Hematopoietic multipotent progenitor cell treated with erythropoietin and hydrocortisone succinate and interleukin-3 and kit ligand, for 17 days (in vitro differentiated cells): ENCODE results near the gene MICAL3.
"Not testable (repeated sequence)": the region's sequence is repeated elsewhere in the genome, so short reads cannot be mapped to it uniquely, and the experiment has no call there.

Experiments
- DNase-seq: peaks from one replicate; pipeline ENCODE4 v3.0.0-alpha.2; 2015; ENCODE audit warnings: low spot score

The MICAL3 gene

DNA sequence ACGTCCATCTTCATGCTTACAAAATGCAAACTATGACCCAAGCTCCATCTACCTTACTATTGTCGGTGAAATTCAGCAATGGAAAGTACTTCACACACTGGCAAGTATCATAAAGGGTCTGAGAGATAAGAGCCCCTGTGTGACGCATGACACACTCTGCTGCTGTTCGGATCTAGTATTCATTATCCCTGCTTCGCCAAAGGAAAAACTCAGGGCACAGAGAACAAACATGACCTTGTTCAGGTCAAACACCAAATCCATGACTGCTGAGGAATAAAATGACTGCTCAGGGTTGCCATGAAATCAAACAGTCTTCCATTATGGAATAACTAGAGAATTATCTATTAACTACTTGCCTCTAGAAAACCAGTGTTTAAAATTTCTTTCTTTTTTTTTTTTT, 73.0 kb downstream of the MICAL3 start:
- DNase-seq = no peak

DNA sequence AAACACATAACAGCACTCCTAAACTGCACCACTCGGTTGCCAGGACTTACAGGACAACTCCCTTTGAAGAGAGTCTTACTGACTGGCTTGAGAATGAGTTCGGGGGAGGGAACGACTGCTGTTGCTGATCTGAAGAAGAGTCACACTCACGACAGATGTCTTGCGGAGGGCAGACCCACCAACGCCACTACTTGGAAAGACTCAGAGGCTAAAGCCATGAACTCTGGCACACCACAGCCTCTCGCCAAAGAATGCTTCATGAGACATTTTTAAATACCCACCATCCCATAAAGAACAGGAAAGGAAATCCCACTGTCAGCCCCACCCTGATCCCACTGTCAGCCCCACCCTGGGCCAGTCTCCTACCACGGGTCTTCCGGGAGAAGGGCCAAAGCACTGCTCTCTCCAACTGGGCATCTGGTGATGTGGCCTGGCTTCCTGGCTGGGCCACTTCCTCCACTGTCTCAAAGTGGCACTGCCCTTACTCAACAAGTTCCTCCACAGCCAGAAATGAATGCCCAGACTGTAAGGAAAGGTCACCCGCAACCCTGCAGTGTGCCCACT, 73.6 kb downstream of the MICAL3 start:
- DNase-seq = no peak

DNA sequence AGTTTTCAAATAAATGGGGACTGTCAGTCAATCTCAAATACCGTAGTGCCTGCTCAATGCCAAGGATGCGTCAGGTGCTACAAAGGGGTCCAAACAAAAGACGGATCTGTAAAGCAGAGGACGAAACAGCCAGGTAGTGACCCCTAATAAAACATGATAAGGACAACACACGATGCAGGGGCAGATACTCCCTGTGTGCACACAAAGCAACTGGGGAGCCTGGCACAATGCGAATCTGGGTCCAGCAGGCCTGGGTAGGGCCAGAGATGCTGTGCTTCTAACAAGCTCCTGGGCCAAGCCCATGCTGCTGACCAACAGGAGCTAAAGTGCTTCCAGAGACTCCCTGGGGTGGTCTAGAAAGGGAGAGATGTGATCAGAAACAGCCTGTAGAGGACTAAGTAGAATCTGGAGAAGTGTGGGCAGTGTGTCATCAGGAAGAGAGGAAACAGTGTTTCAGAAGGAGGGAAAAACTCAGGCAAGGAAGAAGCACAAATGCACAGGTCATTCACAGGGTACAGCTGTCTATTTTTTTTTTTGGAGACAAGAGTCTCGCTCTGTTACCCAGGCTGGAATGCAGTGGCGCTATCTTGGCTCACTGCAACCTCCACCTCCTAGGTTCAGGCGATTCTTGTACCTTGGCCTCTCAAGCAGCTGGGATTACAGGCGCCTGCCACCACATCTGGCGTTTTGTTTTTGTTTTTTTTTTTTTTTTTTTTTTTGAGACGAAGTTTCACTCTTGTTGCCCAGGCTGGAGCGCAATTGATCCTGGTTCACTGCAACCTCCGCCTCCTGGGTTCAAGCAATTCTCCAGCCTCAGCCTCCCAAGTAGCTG, 74.5 kb downstream of the MICAL3 start:
- no peak for DNase-seq

DNA sequence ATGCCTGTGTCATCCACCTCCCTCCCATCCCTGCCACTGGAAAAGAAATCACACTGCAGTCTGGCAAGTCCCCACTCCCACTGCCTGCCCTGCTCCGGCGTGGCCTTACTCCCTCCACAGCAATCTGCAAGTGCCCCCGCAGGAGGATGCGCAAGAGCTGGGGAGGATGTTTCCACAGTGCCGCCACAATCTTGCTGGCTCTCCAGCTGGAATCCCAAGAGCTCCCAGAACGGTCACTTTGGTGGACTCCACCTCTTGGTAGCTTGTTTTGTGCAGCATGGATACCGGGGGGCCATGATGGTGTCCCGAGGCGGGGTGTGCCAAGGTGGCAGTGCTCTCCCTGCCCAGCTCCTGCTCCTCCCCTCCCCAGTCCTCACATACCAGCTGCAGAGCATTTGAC, 76.3 kb downstream of the MICAL3 start:
- DNase-seq = no peak

DNA sequence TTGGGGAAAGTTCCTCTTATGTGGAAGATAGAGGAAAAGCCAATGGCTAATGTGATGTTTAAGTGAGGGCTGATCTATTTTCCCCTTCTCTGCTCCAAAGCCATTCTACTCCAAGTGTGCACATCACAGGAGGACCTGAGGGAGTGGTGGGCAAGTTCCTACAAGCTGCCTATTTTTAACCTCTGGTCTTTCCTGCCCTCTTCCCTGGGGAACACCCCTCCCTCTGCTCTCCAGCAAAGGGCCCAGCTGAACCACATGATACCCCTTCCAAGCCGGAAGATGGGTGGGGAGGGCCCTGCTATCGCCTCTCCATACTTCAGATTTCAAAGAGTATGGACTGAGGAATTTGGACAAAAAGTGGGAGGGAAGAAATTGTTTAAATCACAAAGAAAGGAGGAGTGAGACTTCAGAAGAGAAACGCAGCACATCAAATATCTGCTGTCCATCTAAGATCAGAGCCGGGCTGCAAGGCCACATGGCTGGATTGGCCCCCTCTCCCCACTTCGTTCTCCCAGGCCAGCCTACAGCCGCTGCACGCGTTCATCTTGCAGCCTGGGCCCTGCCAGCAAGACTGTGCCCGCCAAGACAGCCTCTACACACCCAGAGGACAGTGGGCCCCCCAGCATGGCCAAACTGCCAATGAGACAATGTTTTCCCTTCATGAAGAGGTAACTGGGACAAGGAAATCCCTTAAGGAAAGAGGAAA, 77.5 kb downstream of the MICAL3 start:
- DNase-seq = no peak

DNA sequence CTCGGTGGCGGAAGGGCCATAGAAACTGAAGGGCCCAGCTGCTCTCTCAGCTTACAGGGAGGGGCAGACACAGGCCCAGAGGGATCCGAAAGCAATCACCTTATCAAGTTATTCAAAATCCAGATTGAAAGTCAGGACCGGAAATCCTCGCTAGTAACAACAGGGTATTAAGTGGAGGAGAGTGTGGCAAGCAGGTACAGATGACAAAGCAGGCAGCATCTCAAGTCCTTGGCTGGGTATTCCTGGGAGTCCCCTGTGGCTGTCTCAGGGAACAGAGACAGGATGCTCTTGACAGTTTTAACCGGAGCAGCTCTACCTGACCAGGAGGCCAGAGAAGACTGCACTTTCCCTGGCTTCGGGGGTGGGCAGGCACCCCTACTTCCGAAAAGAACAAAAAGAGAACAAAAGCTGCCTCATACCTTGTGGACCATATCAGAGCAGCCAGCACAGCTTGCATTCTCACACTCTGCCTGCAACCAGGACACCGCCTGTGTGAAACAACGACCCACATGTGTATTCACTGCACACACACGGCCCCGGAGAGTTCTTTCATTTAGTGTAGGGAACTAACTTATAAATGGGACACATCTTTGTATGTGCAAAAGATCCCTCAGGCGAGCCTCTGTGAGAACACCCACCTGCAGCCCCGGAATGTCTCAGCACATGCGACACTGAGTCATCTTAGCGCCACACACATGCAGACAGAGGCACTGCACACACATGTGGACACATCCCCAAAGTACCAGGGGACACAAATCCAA, 78.3 kb downstream of the MICAL3 start:
- no peak for DNase-seq

DNA sequence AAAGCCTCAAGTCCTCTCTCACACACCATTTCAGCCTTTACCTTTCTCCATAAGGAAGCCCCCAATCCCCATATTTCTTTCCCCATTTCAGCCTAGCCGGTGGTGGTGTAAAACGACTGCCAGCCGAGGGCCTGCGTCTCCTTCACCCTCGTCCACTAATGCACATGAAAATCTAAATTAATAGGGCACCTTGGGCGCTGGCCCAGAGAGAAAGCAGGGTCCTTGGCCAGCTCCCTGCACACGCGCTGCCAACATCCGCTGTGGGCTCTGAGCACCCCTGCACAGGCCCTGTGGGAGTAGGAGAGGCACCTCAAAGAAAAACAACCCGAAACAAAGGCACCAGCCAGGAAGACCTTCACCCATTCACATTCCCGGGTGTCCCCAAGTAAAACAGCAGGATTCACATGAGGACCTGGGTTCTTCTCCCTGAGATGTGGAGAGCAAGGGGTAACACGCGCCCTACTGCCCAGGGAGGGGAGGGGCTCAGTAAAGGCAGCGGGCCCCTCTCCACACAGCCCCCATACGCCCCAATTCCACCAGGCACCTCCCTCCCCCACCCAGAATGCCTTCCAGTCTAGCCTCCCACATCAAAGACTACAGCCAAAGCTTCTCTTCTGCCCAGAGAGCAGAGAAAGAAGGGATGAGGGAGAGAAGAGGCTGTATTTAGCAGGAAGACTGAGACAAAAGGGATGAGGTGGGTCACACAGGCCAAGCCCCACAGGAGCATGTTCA, 79.0 kb downstream of the MICAL3 start:
- DNase-seq = no peak

DNA sequence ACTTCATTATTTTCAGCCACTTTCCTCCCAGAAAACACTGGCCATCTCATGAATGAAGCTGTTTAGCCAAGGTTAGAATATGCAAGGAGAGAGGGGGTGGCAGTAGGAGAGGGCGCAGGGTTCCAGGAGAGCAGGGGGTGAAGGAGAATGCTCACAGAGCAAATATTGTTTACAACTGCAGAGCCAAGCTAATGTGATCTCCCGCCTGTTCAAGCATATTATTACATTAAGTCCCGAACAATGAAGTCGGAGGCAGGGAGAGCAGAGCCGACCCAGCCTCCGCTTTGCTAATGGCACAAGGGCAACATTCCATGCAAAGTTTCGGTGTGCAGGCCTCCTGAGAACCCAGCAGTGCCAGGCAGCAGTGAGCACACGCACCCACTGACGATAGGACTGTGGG, 80.1 kb downstream of the MICAL3 start:
- DNase-seq = no peak

DNA sequence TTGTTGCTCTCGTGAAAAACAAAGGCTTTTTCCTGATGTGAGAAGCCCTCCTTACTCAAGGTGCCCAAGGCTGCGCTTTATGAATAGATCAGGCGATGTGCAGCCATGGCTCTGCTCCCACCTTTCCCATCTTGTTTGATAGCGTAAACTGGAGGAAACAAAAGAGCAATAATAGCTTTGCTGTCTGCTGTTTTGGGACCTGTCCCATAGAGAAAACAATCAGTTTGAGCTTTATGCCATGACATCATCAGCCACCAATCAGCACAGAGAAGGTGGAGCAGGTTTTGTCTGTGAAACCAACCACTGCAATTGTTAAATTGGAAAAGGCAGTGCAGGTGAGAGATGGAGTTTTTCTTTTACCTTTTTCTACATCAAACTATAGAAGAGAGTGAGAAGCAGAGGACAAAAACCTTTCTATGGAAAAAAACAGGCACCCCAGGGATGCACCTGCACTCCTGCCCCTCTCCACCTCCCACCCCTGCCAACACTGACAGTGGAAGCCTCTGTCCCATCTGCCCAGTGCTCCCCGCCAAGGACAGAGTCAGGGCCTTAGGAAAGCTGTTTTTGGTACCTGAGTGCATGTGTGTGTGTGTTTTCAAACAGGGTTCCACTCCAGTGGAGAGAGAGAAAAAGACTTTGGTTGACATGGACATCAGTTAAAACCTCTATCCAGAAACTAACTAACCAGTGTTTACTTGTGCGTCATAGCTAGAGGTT, 80.7 kb downstream of the MICAL3 start:
- no peak for DNase-seq

DNA sequence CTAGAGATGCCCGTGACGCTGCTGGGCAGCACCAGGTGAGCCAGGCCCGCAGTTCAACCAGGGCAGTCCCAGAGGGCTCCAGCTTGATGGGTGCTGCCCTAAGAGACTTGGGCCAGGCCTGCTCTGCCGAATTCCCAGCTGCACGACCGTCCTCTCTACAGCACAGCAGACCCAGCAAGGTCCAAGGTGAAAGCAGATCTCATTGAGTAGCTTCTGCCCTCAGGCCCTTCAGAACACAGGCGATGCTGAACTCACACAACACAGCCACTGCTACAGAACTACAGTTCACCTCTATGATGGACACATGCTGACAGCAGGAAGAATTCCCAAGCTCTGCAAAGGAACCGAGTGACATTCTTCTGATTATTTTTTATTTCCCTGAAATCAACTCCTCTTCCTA, 81.6 kb downstream of the MICAL3 start:
- no peak for DNase-seq

DNA sequence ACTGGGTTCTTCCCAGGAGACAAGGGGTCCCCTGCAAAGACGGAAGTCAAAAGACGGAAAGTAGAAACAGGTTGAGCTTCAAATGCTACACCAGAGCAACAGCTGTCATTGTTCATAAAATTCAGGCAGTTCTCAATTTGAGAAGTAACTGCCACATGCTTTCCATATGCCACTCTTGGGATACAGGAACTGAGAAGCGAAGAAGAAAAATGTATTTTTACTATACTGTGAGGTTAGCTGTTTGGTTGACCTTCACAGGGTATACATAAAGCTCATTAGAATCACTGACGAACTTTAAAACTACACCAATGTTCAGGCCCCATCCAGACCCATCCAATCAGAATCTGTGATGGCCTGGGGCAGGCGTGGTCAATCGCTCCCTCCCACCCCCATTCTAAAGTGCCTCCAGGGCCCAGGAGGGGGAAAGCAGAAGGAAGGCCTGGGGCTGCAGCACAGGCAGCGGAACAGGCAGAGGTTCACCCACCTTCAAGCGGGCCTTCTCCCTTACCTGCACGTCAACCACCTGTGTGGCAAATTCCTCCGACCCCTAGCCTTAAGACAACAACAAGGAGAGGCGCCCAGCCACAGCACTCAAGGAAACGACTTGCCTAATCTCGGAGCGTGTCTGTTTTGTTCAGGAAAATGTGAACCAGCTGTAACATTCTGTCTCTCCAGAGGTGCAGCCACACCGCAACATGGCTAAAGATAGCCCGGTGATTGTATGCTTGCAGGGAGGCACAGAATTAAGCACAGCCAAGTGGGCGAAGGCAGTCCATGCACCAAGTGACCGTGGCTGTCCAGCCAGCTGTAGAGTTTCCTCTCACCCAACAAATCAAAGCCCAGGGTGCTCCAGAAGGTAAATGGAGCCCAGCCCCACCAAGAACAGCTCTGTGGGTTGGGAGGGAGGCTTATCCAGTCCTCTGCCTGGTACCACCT, 82.6 kb downstream of the MICAL3 start:
- no peak for DNase-seq

DNA sequence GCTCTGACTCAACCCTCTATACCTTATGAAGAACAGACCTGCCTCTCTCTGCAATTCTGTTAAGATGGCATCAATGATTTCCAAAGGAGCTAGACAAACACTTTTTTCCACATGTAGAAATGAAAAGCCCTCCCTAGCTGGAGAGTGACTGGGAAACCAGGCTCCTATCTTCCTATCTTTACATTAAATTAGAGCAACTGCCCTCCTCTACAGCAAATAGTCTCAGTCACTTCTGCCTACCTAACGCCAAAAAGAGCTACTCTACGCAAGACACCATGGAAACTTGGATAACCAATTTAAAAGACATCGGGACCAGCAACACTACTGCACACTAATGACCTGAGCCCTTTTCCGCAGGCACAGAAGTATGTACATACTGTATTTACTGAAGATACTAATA, 84.8 kb downstream of the MICAL3 start:
- DNase-seq = no peak

DNA sequence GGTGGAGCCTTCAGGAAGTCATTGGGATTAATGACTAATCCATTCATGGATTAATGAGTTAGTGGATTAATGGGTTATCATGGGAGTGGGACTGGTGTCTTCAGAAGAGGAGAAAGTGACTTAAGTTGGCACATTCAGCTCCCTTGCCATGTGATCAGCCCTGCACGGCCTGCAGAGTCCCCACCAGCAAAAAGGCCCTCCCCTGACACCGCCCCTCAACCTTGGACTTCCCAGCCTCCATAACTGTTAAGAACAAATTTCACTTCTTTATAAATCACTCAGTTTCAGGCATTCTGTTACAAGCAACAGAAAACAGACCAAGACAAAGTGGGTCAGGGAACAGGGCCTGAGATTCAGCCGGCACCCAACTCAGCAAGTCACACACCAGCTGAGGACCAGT, 85.3 kb downstream of the MICAL3 start:
- DNase-seq = no peak

DNA sequence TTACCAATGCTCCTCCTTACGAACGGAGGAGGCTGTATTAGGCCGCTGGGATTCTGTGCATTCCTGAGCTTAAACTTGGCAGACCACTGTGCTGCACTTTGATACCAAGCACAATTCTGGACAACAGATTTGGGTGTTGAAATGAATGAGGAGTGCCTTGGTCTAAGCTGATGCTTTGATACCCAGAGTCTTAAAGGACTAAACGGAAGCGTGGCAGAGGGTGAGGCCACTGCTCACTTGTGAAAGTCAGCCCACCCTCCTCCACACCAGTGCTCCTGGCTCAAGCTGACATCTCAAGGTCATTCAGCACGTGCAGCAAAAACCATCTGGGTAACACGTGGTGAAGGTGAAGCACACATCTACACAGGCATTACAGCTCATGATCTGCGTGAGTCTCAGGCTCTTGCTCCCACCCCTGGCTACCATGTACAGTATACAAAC, 85.9 kb downstream of the MICAL3 start:
- DNase-seq = no peak

DNA sequence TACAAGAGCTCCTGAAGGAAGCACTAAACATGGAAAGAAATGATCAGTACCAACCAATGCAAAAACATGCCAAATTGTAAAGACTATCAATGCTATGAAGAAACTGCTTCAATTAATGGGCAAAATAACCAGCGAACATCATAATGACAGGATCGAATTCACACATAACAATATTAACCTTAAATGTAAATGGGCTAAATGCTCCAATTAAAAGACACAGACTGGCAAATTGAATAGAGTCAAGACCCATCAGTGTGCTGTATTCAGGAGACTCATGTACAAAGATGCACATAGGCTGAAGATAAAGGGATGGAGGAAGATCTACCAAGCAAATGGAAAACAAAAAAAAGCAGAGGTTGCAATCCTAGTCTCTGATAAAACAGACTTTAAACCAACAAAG, 91.9 kb downstream of the MICAL3 start:
- not testable (repeated sequence) for DNase-seq

DNA sequence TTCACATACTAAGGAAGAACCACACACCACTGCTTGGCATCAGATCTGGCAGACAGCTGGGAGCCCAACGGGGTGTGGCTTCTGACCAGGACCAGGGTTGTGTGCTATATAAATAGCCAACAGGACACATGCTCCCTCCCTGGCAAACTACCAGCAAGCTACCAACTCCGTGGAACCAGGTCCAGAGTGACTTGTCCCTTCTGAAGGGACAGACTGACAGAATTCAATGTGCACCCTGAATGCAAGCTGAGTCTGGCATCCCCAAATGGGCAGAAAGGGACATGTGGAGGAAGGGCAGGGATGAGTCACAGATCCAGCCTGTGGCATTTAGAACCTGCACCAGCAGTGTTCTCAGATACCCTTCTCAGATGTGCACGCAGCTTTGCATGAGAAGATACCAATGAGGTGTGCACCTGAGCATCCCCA, 92.9 kb downstream of the MICAL3 start:
- DNase-seq = peak; percentile 26

DNA sequence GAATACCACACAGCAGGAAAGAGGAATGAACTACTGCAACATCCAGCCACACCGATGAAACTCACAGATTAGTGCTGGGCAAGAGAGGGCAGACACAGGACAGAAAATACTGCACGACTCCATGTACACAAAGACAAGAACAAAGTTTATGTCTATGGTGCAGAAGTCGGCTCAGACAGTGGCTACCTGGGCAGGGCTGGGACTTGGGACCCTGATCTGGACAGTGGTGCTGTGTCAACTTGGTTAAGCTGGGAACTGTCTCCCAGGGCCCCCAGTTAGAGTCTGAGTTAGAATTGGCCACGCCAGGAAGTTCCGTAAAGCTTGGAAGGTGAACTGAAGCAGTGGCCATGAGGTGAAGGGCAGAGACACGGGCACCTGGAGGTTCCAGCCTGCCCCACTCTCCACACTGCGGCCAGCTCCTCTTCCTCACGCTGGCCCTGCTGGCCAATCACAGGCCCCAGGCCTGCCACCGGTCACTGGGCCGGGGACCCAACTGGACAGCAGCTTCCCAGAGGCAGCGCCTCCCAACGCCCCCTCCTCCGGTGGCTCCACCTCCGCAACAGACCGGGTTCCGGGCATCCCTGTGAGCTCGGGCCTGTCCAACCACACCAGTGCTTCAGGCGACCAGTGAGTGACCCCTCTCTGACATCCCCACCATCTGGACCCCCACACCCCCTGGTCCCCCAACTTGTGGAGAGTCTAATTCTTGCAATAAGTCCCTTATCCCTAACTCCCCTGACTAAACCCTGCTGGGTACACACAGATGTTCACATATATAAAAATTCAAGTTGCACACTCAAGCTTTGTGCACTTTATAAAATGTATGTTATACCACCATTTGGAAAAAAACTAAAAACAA, 93.7 kb downstream of the MICAL3 start:
- no peak for DNase-seq

DNA sequence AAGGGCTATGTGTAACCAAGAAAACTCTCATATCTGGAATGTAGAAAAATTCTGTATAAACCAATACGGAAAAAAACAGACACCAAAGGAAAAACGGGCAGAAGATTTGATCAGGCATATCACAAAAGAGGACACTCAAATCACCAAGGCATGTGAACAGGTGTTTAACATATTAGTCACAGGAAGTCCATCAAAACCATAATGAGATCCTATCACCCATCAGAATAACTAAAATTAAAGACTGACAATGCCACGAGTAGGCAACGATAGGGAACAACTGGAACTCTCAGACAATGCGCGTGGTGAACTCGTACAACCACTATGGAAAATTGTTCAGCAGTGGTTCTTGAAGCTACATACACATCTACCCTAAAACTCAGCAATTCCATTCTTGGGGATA, 94.5 kb downstream of the MICAL3 start:
- no peak for DNase-seq

DNA sequence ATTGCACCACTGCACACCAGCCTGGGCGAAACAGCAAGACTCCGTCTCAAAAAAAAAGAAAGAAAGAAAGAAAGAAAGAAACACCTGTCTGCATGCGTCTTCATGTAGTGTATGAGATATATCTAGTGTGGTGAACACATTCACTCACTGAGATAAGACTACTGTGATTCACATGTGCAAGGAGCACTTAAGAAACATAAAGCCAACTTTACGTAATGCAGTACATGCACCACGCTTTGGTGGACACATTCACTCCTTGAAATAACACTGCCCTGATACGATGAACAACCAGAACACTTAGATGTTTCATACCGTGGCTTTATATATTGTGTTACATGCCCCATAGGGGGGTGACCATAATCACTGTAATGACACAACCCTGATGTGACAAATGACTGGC, 96.0 kb downstream of the MICAL3 start:
- no peak for DNase-seq
